HG02970 (cell line): Measurements from ENCODE around the gene HNRNPLL.
"Not testable (repeated sequence)": the region's sequence is repeated elsewhere in the genome, so short reads cannot be mapped to it uniquely, and the experiment has no call there.

Experiments
- ATAC-seq: cut with Tn5 transposase; IDR thresholded peaks from one replicate; pipeline ENCODE4 v1.9.1; 2021; ENCODE audit warnings: mild to moderate bottlenecking, moderate library complexity, moderate number of reproducible peaks; ENCODE audit not compliant: unreplicated experiment, low FRiP score

HNRNPLL gene

GRCh38 chr2:38602732-38603401 is at the start of gene HNRNPLL:
TSS of gene HNRNPLL (minus strand) at chr2:38602928. CDS start at chr2:38602626, 302 bp downstream.
- ATAC-seq: peak; percentile 58

- no peak for ATAC-seq
Measured at GRCh38 chr2:38650717-38651116, 48.0 kb upstream of the HNRNPLL start.

- ATAC-seq: no peak
Measured at GRCh38 chr2:38650012-38650411, 47.3 kb upstream of the HNRNPLL start.

GRCh38 chr2:38649176-38649728 is 46.5 kb upstream of the HNRNPLL start:
- ATAC-seq: no peak

GRCh38 chr2:38648107-38648761 is 45.5 kb upstream of the HNRNPLL start:
- ATAC-seq: no peak

GRCh38 chr2:38643683-38644511 is 41.2 kb upstream of the HNRNPLL start:
- not testable (repeated sequence) for ATAC-seq

GRCh38 chr2:38643021-38643671 is 40.4 kb upstream of the HNRNPLL start:
- ATAC-seq: no peak

- not testable (repeated sequence) for ATAC-seq
Measured at GRCh38 chr2:38642373-38643017, 39.8 kb upstream of the HNRNPLL start.

- no peak for ATAC-seq
Measured at GRCh38 chr2:38636069-38636468, 33.3 kb upstream of the HNRNPLL start.

GRCh38 chr2:38635139-38635538 is 32.4 kb upstream of the HNRNPLL start:
- ATAC-seq: no peak

GRCh38 chr2:38634684-38635083 is 32.0 kb upstream of the HNRNPLL start:
- peak; percentile 51 for ATAC-seq

GRCh38 chr2:38633895-38634294 is 31.2 kb upstream of the HNRNPLL start:
- ATAC-seq: no peak

- ATAC-seq: no peak
Measured at GRCh38 chr2:38632980-38633379, 30.3 kb upstream of the HNRNPLL start.

- ATAC-seq: no peak
Measured at GRCh38 chr2:38631976-38632375, 29.2 kb upstream of the HNRNPLL start.

GRCh38 chr2:38629684-38630083 is 27.0 kb upstream of the HNRNPLL start:
- ATAC-seq: no peak

GRCh38 chr2:38627391-38627790 is 24.7 kb upstream of the HNRNPLL start:
- ATAC-seq: no peak

- no peak for ATAC-seq
Measured at GRCh38 chr2:38626326-38627035, 23.8 kb upstream of the HNRNPLL start.

- no peak for ATAC-seq
Measured at GRCh38 chr2:38622210-38622609, 19.5 kb upstream of the HNRNPLL start.

GRCh38 chr2:38621018-38621417 is 18.3 kb upstream of the HNRNPLL start:
- no peak for ATAC-seq
